Measurements from ENCODE around the gene AP3S1. TPM values are rescaled to one million over a fixed set of nuclear protein-coding genes. Genes with fewer than 3 reads are reported as not detected.

AP3S1 gene
- total RNA-seq, 1 donor from 2014 or later: 131 TPM

- no peaks in the 10 kb centered on the region for H3K4me1 Mint-ChIP-seq (ENCODE audit: low read depth, unreplicated experiment)
- no peak for DNase-seq
- no peaks in the 10 kb centered on the region for H3K36me3 Mint-ChIP-seq (ENCODE audit: unreplicated experiment)
- TF ChIP-seq, protein P1, sequence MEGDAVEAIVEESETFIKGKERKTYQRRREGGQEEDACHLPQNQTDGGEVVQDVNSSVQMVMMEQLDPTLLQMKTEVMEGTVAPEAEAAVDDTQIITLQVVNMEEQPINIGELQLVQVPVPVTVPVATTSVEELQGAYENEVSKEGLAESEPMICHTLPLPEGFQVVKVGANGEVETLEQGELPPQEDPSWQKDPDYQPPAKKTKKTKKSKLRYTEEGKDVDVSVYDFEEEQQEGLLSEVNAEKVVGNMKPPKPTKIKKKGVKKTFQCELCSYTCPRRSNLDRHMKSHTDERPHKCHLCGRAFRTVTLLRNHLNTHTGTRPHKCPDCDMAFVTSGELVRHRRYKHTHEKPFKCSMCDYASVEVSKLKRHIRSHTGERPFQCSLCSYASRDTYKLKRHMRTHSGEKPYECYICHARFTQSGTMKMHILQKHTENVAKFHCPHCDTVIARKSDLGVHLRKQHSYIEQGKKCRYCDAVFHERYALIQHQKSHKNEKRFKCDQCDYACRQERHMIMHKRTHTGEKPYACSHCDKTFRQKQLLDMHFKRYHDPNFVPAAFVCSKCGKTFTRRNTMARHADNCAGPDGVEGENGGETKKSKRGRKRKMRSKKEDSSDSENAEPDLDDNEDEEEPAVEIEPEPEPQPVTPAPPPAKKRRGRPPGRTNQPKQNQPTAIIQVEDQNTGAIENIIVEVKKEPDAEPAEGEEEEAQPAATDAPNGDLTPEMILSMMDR (IDR thresholded peaks at IDR 0.05; ENCODE audit: partially characterized antibody, unreplicated experiment): no peak
- H3K4me3 Mint-ChIP-seq (ENCODE audit: unreplicated experiment): no peak overlapping the region
- H3K27ac Mint-ChIP-seq (ENCODE audit: unreplicated experiment): no peak overlapping the region
- peaks cover 2% of the 10 kb centered on the region for H3K9me3 Mint-ChIP-seq (ENCODE audit: unreplicated experiment)
- H3K27me3 Mint-ChIP-seq (ENCODE audit: unreplicated experiment): peaks cover 2% of the 10 kb centered on the region
These were observed 46.3 kb downstream of the AP3S1 start for GRCh38 chr5:115888027-115888426.

DNA sequence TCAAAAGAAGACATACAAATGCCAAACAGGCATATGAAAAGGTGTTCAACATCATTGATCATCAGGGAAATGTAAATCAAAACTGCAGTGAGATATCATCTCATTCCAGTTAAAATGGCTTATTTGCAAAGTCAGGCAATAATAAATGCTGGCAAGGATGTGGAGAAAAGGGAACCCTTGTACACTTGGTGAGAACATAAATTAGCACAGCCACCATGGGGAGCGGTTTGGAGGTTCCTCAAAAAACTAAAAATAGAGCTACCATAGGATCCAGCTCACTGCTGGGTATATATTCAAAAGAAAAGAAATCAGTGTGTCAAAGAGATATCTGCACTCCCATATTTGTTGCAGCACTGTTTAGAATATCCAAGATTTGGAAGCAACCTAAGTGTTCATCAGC is 50.3 kb downstream of the AP3S1 start:
- TF ChIP-seq, protein P1 (IDR thresholded peaks at IDR 0.05; ENCODE audit: partially characterized antibody, unreplicated experiment): no peak
- Mint-ChIP-seq H3K9me3 (ENCODE audit: unreplicated experiment) (no peaks in the 10 kb centered on the region), H3K27ac (ENCODE audit: unreplicated experiment) (no peak overlapping the region), H3K36me3 (ENCODE audit: unreplicated experiment) (no peaks in the 10 kb centered on the region), H3K4me3 (ENCODE audit: unreplicated experiment) (no peak overlapping the region), H3K4me1 (ENCODE audit: low read depth, unreplicated experiment) (no peaks in the 10 kb centered on the region), H3K27me3 (ENCODE audit: unreplicated experiment) (no peaks in the 10 kb centered on the region)
- no peak for DNase-seq

GRCh38 chr5:115894342-115894741 is 52.6 kb downstream of the AP3S1 start:
- H3K36me3 Mint-ChIP-seq (ENCODE audit: unreplicated experiment): no peaks in the 10 kb centered on the region
- no peak overlapping the region for H3K4me3 Mint-ChIP-seq (ENCODE audit: unreplicated experiment)
- no peaks in the 10 kb centered on the region for H3K27me3 Mint-ChIP-seq (ENCODE audit: unreplicated experiment)
- H3K4me1 Mint-ChIP-seq (ENCODE audit: low read depth, unreplicated experiment): no peaks in the 10 kb centered on the region
- H3K9me3 Mint-ChIP-seq (ENCODE audit: unreplicated experiment): peaks cover 1% of the 10 kb centered on the region
- TF ChIP-seq, protein P1 (IDR thresholded peaks at IDR 0.05; ENCODE audit: partially characterized antibody, unreplicated experiment): no peak
- no peak for DNase-seq
- H3K27ac Mint-ChIP-seq (ENCODE audit: unreplicated experiment): no peak overlapping the region

DNA sequence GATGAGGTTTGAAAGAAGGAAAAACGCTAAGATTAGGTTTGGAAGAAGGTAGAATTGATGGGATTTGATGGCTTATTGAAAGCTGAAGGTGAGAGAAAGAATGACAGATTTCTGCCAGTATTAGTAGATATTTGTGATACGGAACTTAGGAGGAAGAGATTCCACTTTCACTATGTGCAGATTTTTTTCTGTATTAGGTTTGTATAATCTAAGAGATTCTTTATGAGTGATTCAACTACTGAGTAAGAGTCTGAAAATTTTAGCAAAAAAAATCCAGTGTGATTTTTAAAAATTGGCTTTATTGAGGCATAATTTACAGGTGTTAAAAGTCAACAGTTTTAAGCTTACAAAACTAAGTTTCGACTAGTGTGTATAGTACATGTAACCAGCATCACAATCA is 54.1 kb downstream of the AP3S1 start:
- no peaks in the 10 kb centered on the region for H3K4me1 Mint-ChIP-seq (ENCODE audit: low read depth, unreplicated experiment)
- H3K27me3 Mint-ChIP-seq (ENCODE audit: unreplicated experiment): no peaks in the 10 kb centered on the region
- no peaks in the 10 kb centered on the region for H3K36me3 Mint-ChIP-seq (ENCODE audit: unreplicated experiment)
- H3K27ac Mint-ChIP-seq (ENCODE audit: unreplicated experiment): no peak overlapping the region
- TF ChIP-seq, protein P1 (IDR thresholded peaks at IDR 0.05; ENCODE audit: partially characterized antibody, unreplicated experiment): no peak
- no peak overlapping the region for H3K4me3 Mint-ChIP-seq (ENCODE audit: unreplicated experiment)
- no peak for DNase-seq
- peaks cover 1% of the 10 kb centered on the region for H3K9me3 Mint-ChIP-seq (ENCODE audit: unreplicated experiment)

DNA sequence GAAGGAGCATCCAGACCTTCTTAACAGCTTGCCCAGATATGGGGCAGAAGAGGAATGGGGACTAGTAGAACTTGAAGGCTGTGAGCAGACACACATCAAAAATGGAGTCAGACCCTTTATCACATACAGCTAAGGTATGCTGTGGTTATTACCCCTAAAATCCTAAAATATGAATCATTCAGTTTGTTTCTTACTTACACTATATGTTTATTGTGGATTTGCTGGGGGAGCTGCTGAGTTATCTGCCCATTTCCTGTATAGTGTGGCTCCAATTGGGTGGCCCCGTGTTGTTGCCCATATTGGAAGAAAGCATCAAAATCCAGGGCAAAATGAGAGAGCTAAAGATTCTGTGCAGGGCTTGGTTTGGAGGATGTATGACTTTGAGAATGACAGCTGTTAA is 56.9 kb downstream of the AP3S1 start:
- H3K4me1 Mint-ChIP-seq (ENCODE audit: low read depth, unreplicated experiment): no peaks in the 10 kb centered on the region
- H3K9me3 Mint-ChIP-seq (ENCODE audit: unreplicated experiment): peaks cover 1% of the 10 kb centered on the region
- DNase-seq: no peak
- no peak overlapping the region for H3K27ac Mint-ChIP-seq (ENCODE audit: unreplicated experiment)
- no peak overlapping the region for H3K4me3 Mint-ChIP-seq (ENCODE audit: unreplicated experiment)
- H3K36me3 Mint-ChIP-seq (ENCODE audit: unreplicated experiment): no peaks in the 10 kb centered on the region
- TF ChIP-seq, protein P1 (IDR thresholded peaks at IDR 0.05; ENCODE audit: partially characterized antibody, unreplicated experiment): no peak
- no peaks in the 10 kb centered on the region for H3K27me3 Mint-ChIP-seq (ENCODE audit: unreplicated experiment)

Measured in glutamatergic neuron (in vitro differentiated cells).